GM18870 (cell line): Measurements from ENCODE around the gene POU2F1.

Source experiments
- ATAC-seq: cut with Tn5 transposase; IDR thresholded peaks from one replicate; pipeline ENCODE4 v1.9.1; 2021; ENCODE audit warnings: moderate library complexity; ENCODE audit not compliant: unreplicated experiment

POU2F1 gene

GRCh38 chr1:167457936-167458584 is 237.4 kb downstream of the POU2F1 start:
- no peak for ATAC-seq

- no peak for ATAC-seq
These were observed 240.2 kb downstream of the POU2F1 start for GRCh38 chr1:167460836-167461235.

DNA sequence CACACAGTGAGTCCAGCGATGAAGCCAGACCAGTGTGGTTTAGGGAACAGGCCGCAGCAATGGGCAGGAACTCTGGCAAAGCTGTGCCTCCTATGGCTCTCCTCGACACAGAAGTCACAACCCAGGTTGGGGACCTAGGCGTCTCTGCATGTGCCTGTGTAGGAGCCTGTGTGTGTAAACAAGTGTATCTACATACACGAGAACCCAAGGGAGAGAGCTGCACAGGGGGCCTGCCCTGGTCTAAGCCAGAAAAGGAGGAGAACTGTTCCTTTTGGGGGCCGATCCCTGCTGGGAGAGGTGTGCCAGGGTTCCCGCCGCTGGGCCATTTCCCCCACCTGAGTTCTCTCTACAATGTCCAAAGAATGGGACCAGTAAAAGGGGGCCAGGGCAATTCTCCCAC is 241.7 kb downstream of the POU2F1 start:
- no peak for ATAC-seq

DNA sequence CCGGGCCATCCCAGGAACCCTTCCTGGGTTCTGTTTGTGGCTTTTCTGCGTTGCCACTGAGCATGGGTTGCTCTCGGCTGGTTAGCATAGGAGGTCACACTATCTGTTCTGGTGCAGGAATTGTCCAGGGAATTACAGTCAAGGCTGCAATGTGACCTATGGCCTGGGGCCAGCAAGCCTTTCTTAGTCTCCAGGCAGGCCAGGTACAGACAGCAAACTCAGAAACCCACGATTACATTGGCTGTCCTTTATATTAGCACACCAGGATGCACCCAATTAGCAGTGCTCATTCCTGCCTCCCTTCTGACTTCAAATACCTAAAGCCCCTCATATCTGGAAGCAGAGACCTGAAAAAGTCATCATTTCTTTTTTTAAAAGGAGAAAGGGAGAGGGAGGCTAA is 242.4 kb downstream of the POU2F1 start:
- ATAC-seq = no peak

GRCh38 chr1:167463875-167464575 is 243.3 kb downstream of the POU2F1 start:
- no peak for ATAC-seq

DNA sequence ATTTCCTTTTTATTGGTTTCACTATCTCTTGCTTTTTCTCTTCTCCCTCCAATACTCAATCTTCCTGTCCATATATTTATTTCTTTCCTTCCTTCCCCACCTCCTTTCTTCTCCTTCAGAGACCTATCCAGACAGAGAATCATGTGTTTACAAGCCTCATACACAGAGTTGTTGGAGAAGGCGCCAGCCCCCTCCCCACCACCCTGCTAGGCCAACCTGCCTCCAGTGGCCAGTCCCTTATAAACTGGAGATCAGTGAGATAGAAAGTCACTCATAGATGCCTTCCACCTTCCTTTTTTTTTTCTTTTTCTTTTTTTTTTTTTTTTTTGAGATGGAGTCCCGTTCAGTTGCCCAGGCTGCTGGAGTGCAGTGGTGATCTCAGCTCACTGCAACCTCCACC is 244.3 kb downstream of the POU2F1 start:
- ATAC-seq = no peak

DNA sequence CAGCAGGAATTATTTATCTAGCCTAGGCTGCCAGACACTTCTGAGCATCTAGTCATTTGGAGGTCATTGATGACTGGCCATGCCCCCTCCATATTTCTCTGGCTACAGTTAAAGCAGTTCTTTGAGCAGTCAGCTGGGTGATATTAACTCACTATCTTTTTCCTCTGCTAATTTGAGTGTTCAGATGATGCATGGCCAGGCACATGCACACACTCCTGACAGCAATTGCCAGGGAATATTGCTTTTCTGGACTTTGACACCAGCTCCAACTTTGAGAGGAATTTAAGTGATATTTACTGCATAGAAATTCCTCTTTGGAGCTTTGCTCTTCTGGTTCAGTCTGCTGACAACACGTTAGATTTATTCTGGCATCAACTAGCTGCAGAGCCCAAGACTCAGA is 245.1 kb downstream of the POU2F1 start:
- ATAC-seq = no peak

- ATAC-seq = no peak
These were observed 246.5 kb downstream of the POU2F1 start for GRCh38 chr1:167467126-167467710.

- ATAC-seq = no peak
These were observed 247.1 kb downstream of the POU2F1 start for GRCh38 chr1:167467752-167468151.

DNA sequence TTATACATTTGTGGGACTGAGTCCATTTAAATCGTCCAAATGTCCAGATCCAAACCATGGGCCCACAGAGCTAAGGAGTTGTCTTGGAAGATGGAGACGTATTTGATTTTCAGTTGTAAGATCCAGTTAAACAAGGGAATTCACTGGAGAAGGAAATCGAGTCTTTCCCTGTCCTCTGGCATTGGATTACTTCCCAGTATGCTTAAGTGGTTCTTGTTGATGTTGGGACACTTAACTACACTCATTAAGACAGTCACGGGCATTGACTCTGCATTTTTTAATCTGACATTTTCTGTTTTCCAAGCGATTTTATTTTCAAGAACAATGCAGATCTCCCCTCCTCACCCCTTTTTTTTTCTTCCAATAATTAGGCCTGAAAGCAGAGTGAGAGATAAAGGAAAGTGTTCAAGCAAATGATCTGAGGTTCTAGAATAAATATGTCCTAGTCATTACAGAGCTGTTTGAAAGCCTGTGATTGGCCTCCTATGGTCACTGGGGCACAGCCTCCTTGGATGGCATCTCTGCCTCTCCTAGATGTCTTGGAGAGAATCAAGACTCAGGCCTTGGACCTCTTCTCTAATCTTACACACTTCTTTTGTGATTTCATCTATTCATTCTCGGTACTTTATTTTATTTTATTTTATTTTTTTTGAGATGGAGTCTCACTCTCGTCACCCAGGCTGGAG is 248.7 kb downstream of the POU2F1 start:
- ATAC-seq = no peak

DNA sequence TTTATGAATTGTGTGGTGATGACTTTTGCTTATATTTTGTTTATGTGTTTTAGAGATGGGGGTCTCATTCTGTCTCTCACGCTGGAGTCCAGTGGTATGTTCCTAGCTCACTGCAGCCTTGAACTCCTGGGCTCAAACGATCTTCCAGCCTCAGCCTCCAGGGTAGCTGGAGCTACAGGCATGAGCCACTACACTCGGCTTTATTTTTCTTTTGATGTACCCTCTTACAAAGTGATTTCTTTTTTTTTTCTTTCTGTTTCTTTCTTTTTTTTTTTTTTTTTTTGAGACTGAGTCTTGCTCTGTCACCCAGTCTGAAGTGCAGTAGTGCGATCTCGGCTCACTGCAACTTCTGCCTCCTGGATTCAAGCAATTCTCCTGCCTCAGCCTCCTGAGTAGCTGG is 250.9 kb downstream of the POU2F1 start:
- ATAC-seq = no peak

DNA sequence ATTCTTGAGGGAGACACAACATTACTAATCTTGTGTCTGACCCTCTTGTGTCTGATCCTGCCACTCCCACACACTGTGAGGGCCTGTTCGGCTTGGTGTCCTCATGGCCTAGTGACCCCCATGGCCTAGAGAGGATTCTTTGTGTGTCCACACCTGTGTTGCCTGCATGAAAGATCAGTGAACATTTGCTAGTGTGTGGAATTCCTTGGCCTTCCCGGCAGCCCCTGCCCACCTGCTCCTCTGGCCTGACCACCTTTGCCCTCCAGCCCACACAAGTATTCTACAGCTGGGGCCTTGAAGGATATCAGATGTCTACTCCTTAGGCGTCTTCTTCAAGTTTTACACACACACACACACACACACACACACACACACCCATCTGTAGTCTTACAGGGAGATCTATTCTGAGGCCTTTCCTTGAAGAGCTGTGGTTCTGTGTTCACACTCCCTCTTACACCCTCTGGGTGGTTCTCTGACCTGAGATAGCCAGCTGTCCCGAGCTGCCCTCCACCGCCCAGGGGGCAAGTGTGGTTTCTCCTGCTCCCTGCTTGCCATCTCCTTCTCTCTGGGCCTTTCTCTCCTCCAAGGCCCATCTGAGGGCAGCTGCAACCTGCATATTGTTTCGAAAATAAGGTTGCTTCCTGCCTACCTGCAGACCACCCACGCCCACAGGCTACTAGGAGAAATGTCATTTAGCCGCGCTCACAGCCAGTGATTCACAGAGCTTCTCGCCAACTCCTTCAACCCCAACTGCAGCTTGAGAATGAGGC is 252.3 kb downstream of the POU2F1 start:
- no peak for ATAC-seq

GRCh38 chr1:167473761-167474160 is 253.1 kb downstream of the POU2F1 start:
- no peak for ATAC-seq

- no peak for ATAC-seq
These were observed 253.5 kb downstream of the POU2F1 start for GRCh38 chr1:167474191-167474641.

GRCh38 chr1:167476061-167476460 is 255.4 kb downstream of the POU2F1 start:
- no peak for ATAC-seq
